ENCODE measurements around the gene SLC2A13.

Gene SLC2A13

GRCh38 chr12:40002178-40003169, 103.4 kb downstream of the SLC2A13 start:
- Histone ChIP-seq H3K4me3 (ENCODE audit: low read length) (no peak overlapping the region), H3K4me1 (ENCODE audit: control insufficient read depth, insufficient read depth, low read length) (no peaks in the 10 kb centered on the region)

DNA sequence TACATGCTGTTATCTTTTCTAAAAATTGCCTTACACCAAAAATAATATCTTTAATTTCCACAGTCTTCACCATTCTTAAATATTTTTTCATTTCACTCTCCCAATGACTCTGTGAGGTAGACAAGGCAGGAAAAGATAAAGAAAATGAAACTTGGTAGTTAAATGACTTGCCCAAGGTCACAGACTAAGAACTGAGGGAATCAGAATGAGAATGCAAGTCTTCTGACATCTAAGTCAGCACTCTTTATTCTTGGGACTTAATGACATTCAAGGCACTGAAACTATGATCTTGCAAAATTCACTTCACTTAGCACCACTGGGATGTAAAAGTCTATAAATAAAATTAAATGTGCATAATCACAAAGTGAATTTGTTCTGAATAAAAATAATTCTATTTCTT, 104.5 kb downstream of the SLC2A13 start:
- H3K4me3 ChIP-seq (ENCODE audit: low read length) = no peak overlapping the region
- no peaks in the 10 kb centered on the region for H3K27me3 ChIP-seq (ENCODE audit: control insufficient read depth, insufficient read depth, low read length)
- H3K36me3 ChIP-seq (ENCODE audit: control insufficient read depth, insufficient read depth, low read length) = no peaks in the 10 kb centered on the region
- H3K27ac ChIP-seq (ENCODE audit: low read depth, low read length) = no peak overlapping the region
- no peak overlapping the region for H3K9ac ChIP-seq (ENCODE audit: low read length)
- no peaks in the 10 kb centered on the region for H3K4me1 ChIP-seq (ENCODE audit: control insufficient read depth, insufficient read depth, low read length)

More at GRCh38 chr12:40002178-40003169, 103.4 kb downstream of the SLC2A13 start:
- H3K27me3 ChIP-seq (ENCODE audit: control insufficient read depth, insufficient read depth, low read length) = no peaks in the 10 kb centered on the region
- no peak overlapping the region for H3K9ac ChIP-seq (ENCODE audit: low read length)
- no peaks in the 10 kb centered on the region for H3K36me3 ChIP-seq (ENCODE audit: control insufficient read depth, insufficient read depth, low read length)
- H3K27ac ChIP-seq (ENCODE audit: low read depth, low read length) = no peak overlapping the region

- Histone ChIP-seq H3K4me3 (ENCODE audit: low read length) (no peak overlapping the region), H3K36me3 (ENCODE audit: control insufficient read depth, insufficient read depth, low read length) (no peaks in the 10 kb centered on the region), H3K4me1 (ENCODE audit: control insufficient read depth, insufficient read depth, low read length) (no peaks in the 10 kb centered on the region), H3K27me3 (ENCODE audit: control insufficient read depth, insufficient read depth, low read length) (no peaks in the 10 kb centered on the region), H3K27ac (ENCODE audit: low read depth, low read length) (no peak overlapping the region), H3K9ac (ENCODE audit: low read length) (no peak overlapping the region)
Measured at GRCh38 chr12:40000884-40001283, 105.0 kb downstream of the SLC2A13 start.

DNA sequence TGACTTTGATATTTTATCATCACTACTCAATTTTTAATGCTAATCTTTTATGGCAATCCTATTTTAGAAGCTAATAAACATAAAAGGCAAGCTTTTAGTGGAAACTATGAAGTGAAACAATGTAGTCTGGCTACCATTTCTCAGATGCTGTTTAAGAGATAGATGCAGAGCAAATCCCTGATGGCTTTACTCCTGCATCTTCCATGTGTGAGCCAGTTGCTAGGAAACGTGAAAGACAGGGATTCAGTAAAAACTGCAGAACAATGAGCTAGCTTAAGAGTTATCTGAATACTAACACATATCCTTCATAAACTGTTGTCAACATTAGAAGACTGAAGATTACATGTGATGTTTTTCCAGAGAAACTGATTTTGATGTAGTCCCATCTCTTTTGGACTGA, 112.6 kb downstream of the SLC2A13 start:
- Histone ChIP-seq H3K27me3 (ENCODE audit: control insufficient read depth, insufficient read depth, low read length) (no peaks in the 10 kb centered on the region), H3K27ac (ENCODE audit: low read depth, low read length) (no peak overlapping the region), H3K36me3 (ENCODE audit: control insufficient read depth, insufficient read depth, low read length) (no peaks in the 10 kb centered on the region), H3K9ac (ENCODE audit: low read length) (no peak overlapping the region), H3K4me3 (ENCODE audit: low read length) (no peak overlapping the region), H3K4me1 (ENCODE audit: control insufficient read depth, insufficient read depth, low read length) (no peaks in the 10 kb centered on the region)

DNA sequence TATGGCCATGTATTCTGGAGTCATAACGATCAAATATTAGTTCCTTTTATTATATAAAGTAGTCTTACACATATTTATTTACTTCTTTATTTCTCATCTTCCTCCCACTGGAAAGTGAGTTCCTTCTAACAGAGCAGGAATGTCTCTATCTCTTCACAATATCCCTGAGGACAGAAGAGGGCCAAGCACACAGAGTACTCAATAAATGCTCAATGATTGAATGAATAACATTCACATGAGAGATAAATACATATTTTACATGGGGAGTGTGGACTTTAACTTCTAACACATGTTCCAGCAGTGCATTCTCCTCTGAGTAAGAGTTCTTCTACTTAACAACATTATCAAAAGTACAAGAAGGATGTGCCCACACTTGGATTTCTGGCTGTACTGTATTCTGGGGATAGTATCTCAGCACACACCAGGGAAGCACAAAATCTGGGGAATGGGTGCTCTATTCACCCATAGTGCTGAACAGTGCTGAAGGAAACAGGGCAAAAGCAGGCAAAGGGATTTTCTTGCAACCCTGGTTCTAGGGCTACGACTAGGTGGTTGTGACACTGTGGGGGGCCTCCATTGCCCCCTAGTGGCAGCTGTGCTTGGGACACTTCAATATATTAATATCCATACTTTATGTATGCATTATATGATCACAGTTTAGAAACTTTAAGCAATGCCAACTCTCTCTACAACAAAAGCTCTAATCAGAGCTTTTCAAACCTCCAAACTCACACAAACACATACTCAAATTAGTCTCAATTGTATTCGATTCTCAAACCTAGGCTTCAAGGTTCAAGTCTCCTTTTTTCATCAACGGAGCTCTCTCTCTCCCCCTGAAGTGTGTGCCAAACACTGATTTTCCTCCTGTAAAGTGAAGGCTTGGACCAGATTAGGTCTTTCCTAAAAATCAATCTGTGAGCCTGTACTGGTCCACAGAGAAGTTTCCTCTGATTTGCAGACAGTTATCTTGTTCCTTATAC, 115.5 kb downstream of the SLC2A13 start:
- Histone ChIP-seq H3K27ac (ENCODE audit: low read depth, low read length) (no peak overlapping the region), H3K4me3 (ENCODE audit: low read length) (no peak overlapping the region), H3K27me3 (ENCODE audit: control insufficient read depth, insufficient read depth, low read length) (no peaks in the 10 kb centered on the region), H3K9ac (ENCODE audit: low read length) (no peak overlapping the region), H3K36me3 (ENCODE audit: control insufficient read depth, insufficient read depth, low read length) (no peaks in the 10 kb centered on the region), H3K4me1 (ENCODE audit: control insufficient read depth, insufficient read depth, low read length) (peaks cover 3% of the 10 kb centered on the region)

- H3K4me1 ChIP-seq (ENCODE audit: control insufficient read depth, insufficient read depth, low read length) = peaks cover 3% of the 10 kb centered on the region
- no peaks in the 10 kb centered on the region for H3K27me3 ChIP-seq (ENCODE audit: control insufficient read depth, insufficient read depth, low read length)
- H3K4me3 ChIP-seq (ENCODE audit: low read length) = no peak overlapping the region
- H3K27ac ChIP-seq (ENCODE audit: low read depth, low read length) = no peak overlapping the region
- no peak overlapping the region for H3K9ac ChIP-seq (ENCODE audit: low read length)
- H3K36me3 ChIP-seq (ENCODE audit: control insufficient read depth, insufficient read depth, low read length) = no peaks in the 10 kb centered on the region
Measured at GRCh38 chr12:39989501-39989900, 116.4 kb downstream of the SLC2A13 start.

DNA sequence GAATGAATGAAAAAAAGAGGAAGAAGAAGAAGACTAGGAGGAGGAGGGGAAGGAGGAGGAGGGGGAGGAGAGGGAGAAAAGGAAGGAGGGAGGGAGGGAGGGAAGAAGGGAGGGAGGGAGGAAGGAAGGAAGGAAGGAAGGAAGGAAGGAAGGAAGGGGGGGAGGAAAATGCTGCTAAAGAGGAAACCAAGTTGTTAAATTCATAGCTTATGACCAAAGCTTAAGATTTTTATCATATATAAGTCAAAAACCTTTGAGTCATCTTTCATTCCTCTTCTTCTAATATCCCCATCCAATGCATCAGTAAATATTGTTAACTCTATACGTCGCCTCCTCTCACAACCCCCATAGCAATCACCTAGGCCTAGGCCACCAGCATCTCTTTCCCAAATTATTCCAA, 117.3 kb downstream of the SLC2A13 start:
- Histone ChIP-seq H3K27ac (ENCODE audit: low read depth, low read length) (no peak overlapping the region), H3K4me1 (ENCODE audit: control insufficient read depth, insufficient read depth, low read length) (peaks cover 3% of the 10 kb centered on the region), H3K27me3 (ENCODE audit: control insufficient read depth, insufficient read depth, low read length) (no peaks in the 10 kb centered on the region), H3K36me3 (ENCODE audit: control insufficient read depth, insufficient read depth, low read length) (no peaks in the 10 kb centered on the region), H3K4me3 (ENCODE audit: low read length) (no peak overlapping the region), H3K9ac (ENCODE audit: low read length) (no peak overlapping the region)

DNA sequence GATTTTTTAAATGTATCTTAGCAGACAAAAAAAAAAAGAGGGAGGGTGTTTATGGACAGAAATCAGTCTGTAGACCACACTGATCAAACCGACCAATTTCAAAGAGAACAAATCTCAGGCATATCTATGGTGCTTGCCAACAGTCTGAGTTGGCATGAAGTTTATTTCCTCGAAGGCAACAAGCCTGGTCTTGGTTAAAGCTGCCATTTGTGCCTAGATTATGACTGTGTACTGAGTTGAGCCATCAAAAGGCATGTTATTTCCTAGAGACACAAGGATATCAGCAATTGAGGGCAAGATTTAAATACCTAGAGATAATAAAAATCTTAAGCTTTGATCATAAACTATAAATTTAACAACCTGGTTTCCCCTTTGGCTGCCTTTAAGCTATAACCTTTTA, 119.2 kb downstream of the SLC2A13 start:
- no peaks in the 10 kb centered on the region for H3K36me3 ChIP-seq (ENCODE audit: control insufficient read depth, insufficient read depth, low read length)
- peaks cover 3% of the 10 kb centered on the region for H3K4me1 ChIP-seq (ENCODE audit: control insufficient read depth, insufficient read depth, low read length)
- H3K4me3 ChIP-seq (ENCODE audit: low read length) = no peak overlapping the region
- no peaks in the 10 kb centered on the region for H3K27me3 ChIP-seq (ENCODE audit: control insufficient read depth, insufficient read depth, low read length)
- no peak overlapping the region for H3K9ac ChIP-seq (ENCODE audit: low read length)
- H3K27ac ChIP-seq (ENCODE audit: low read depth, low read length) = no peak overlapping the region

- Histone ChIP-seq H3K27ac (ENCODE audit: low read depth, low read length) (no peak overlapping the region), H3K4me3 (ENCODE audit: low read length) (no peak overlapping the region), H3K9ac (ENCODE audit: low read length) (no peak overlapping the region), H3K27me3 (ENCODE audit: control insufficient read depth, insufficient read depth, low read length) (no peaks in the 10 kb centered on the region), H3K36me3 (ENCODE audit: control insufficient read depth, insufficient read depth, low read length) (no peaks in the 10 kb centered on the region), H3K4me1 (ENCODE audit: control insufficient read depth, insufficient read depth, low read length) (peaks cover 3% of the 10 kb centered on the region)
Measured at GRCh38 chr12:39984670-39985069, 121.2 kb downstream of the SLC2A13 start.

GRCh38 chr12:39975374-39975918, 130.4 kb downstream of the SLC2A13 start:
- no peak overlapping the region for H3K4me3 ChIP-seq (ENCODE audit: low read length)
- H3K27ac ChIP-seq (ENCODE audit: low read depth, low read length) = no peak overlapping the region
- no peak overlapping the region for H3K9ac ChIP-seq (ENCODE audit: low read length)
- H3K4me1 ChIP-seq (ENCODE audit: control insufficient read depth, insufficient read depth, low read length) = no peaks in the 10 kb centered on the region
- no peaks in the 10 kb centered on the region for H3K36me3 ChIP-seq (ENCODE audit: control insufficient read depth, insufficient read depth, low read length)
- no peaks in the 10 kb centered on the region for H3K27me3 ChIP-seq (ENCODE audit: control insufficient read depth, insufficient read depth, low read length)

DNA sequence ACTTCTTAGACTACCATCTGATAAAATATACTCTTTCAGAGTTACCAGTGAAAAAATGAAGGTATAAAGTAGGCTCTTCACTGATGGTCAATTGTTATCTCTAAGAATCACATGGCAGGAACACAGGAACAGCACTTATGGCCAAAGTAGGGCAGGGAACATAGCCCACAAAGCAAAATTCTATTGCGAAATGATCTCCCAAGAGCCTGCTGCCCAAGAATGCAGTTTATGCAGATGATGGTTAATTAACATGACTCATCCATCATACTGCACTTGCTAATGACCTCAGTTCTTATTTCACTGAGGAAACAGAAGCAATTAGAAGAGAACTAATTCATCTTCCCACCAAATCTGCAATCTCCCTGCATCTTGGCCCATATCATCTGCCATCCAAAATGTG, 133.8 kb downstream of the SLC2A13 start:
- H3K27me3 ChIP-seq (ENCODE audit: control insufficient read depth, insufficient read depth, low read length) = no peaks in the 10 kb centered on the region
- H3K27ac ChIP-seq (ENCODE audit: low read depth, low read length) = no peak overlapping the region
- no peak overlapping the region for H3K4me3 ChIP-seq (ENCODE audit: low read length)
- H3K9ac ChIP-seq (ENCODE audit: low read length) = no peak overlapping the region
- no peaks in the 10 kb centered on the region for H3K36me3 ChIP-seq (ENCODE audit: control insufficient read depth, insufficient read depth, low read length)
- no peaks in the 10 kb centered on the region for H3K4me1 ChIP-seq (ENCODE audit: control insufficient read depth, insufficient read depth, low read length)

GRCh38 chr12:39971348-39971747, 134.5 kb downstream of the SLC2A13 start:
- Histone ChIP-seq H3K9ac (ENCODE audit: low read length) (no peak overlapping the region), H3K27ac (ENCODE audit: low read depth, low read length) (no peak overlapping the region), H3K4me3 (ENCODE audit: low read length) (no peak overlapping the region), H3K36me3 (ENCODE audit: control insufficient read depth, insufficient read depth, low read length) (no peaks in the 10 kb centered on the region), H3K4me1 (ENCODE audit: control insufficient read depth, insufficient read depth, low read length) (no peaks in the 10 kb centered on the region), H3K27me3 (ENCODE audit: control insufficient read depth, insufficient read depth, low read length) (no peaks in the 10 kb centered on the region)

Data from rectal smooth muscle tissue (tissue), 1 donor.